ENCODE data around the gene MAST4. TPM values are rescaled to one million over a fixed set of nuclear protein-coding genes. Genes with fewer than 3 reads are reported as not detected.

Gene MAST4
- total and polyA plus RNA-seq, 4 donors, result 3.7 to 9.5 (median 6.5) TPM

GRCh38 chr5:66796305-66797292 lies 200.4 kb downstream of the MAST4 start:
- Histone ChIP-seq H3K4me3 (ENCODE audit: low read depth in 1 of 3, low read length in 3 of 3) (no peak overlapping the region), H3K4me1 (ENCODE audit: control insufficient read depth in 4 of 4, insufficient read depth in 4 of 4, low read length in 3 of 4) (no peaks in the 10 kb centered on the region), H3K36me3 (ENCODE audit: control insufficient read depth in 4 of 4, insufficient read depth in 3 of 4, low read depth in 1 of 4, low read length in 3 of 4) (no peaks in the 10 kb centered on the region), H3K9ac (ENCODE audit: low read depth in 1 of 2, low read length in 2 of 2) (no peak overlapping the region), H3K27me3 (ENCODE audit: control insufficient read depth in 4 of 4, insufficient read depth in 4 of 4, low read length in 3 of 4) (no peaks in the 10 kb centered on the region), H3K27ac (ENCODE audit: low read depth in 1 of 2, low read length in 2 of 2) (no peak overlapping the region), H3K9me3 (ENCODE audit: control insufficient read depth in 4 of 4, low read length in 3 of 4) (no peaks in the 10 kb centered on the region)
- DNase-seq (ENCODE audit: low spot score), result no peak
- TF ChIP-seq YY1 (IDR thresholded peaks at IDR 0.05), result no peak
- TF ChIP-seq TAF1 (conservative IDR thresholded peaks at IDR 0.05), result no peak
- no peak for TF ChIP-seq MAX (IDR thresholded peaks at IDR 0.05)
- TF ChIP-seq NR2F2 (IDR thresholded peaks at IDR 0.05), result no peak
- no peak for TF ChIP-seq FOXA1 (IDR thresholded peaks at IDR 0.05)
- TF ChIP-seq FOXA2 (IDR thresholded peaks at IDR 0.05), result no peak
- no peak for TF ChIP-seq ZBTB33 (IDR thresholded peaks at IDR 0.05)
- TF ChIP-seq RAD21 (IDR thresholded peaks at IDR 0.05), result peak; percentile 47 to 58
- TF ChIP-seq GABPA (IDR thresholded peaks at IDR 0.05 in 1 of 2, conservative IDR thresholded peaks at IDR 0.05 in 1 of 2), result no peak
- no peak for TF ChIP-seq HNF4G (IDR thresholded peaks at IDR 0.05)
- TF ChIP-seq HNF4A (conservative IDR thresholded peaks at IDR 0.05), result no peak
- TF ChIP-seq, protein P1, sequence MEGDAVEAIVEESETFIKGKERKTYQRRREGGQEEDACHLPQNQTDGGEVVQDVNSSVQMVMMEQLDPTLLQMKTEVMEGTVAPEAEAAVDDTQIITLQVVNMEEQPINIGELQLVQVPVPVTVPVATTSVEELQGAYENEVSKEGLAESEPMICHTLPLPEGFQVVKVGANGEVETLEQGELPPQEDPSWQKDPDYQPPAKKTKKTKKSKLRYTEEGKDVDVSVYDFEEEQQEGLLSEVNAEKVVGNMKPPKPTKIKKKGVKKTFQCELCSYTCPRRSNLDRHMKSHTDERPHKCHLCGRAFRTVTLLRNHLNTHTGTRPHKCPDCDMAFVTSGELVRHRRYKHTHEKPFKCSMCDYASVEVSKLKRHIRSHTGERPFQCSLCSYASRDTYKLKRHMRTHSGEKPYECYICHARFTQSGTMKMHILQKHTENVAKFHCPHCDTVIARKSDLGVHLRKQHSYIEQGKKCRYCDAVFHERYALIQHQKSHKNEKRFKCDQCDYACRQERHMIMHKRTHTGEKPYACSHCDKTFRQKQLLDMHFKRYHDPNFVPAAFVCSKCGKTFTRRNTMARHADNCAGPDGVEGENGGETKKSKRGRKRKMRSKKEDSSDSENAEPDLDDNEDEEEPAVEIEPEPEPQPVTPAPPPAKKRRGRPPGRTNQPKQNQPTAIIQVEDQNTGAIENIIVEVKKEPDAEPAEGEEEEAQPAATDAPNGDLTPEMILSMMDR (IDR thresholded peaks at IDR 0.05; ENCODE audit: low read depth, low read length, missing input control), result peak; percentile 20
- no peak for TF ChIP-seq EGR1 (IDR thresholded peaks at IDR 0.05; ENCODE audit: low read depth in 2 of 2)
- TF ChIP-seq ATF3 (IDR thresholded peaks at IDR 0.05), result no peak
- TF ChIP-seq RXRA (IDR thresholded peaks at IDR 0.05), result no peak
- WGBS, result 80% methylated on average over 9 of the region's 9 CpGs

GRCh38 chr5:66802941-66803340 lies 206.7 kb downstream of the MAST4 start:
- WGBS, result 73% methylated on average over 3 of the region's 3 CpGs
- Histone ChIP-seq H3K4me1 (ENCODE audit: control insufficient read depth in 4 of 4, insufficient read depth in 4 of 4, low read length in 3 of 4) (no peaks in the 10 kb centered on the region), H3K9ac (ENCODE audit: low read depth in 1 of 2, low read length in 2 of 2) (no peak overlapping the region), H3K27me3 (ENCODE audit: control insufficient read depth in 4 of 4, insufficient read depth in 4 of 4, low read length in 3 of 4) (no peaks in the 10 kb centered on the region), H3K9me3 (ENCODE audit: control insufficient read depth in 4 of 4, low read length in 3 of 4) (no peaks in the 10 kb centered on the region), H3K36me3 (ENCODE audit: control insufficient read depth in 4 of 4, insufficient read depth in 3 of 4, low read depth in 1 of 4, low read length in 3 of 4) (no peaks in the 10 kb centered on the region), H3K4me3 (ENCODE audit: low read depth in 1 of 3, low read length in 3 of 3) (no peak overlapping the region), H3K27ac (ENCODE audit: low read depth in 1 of 2, low read length in 2 of 2) (no peak overlapping the region)
- no peak for DNase-seq (ENCODE audit: low spot score)
- TF ChIP-seq, protein P2, sequence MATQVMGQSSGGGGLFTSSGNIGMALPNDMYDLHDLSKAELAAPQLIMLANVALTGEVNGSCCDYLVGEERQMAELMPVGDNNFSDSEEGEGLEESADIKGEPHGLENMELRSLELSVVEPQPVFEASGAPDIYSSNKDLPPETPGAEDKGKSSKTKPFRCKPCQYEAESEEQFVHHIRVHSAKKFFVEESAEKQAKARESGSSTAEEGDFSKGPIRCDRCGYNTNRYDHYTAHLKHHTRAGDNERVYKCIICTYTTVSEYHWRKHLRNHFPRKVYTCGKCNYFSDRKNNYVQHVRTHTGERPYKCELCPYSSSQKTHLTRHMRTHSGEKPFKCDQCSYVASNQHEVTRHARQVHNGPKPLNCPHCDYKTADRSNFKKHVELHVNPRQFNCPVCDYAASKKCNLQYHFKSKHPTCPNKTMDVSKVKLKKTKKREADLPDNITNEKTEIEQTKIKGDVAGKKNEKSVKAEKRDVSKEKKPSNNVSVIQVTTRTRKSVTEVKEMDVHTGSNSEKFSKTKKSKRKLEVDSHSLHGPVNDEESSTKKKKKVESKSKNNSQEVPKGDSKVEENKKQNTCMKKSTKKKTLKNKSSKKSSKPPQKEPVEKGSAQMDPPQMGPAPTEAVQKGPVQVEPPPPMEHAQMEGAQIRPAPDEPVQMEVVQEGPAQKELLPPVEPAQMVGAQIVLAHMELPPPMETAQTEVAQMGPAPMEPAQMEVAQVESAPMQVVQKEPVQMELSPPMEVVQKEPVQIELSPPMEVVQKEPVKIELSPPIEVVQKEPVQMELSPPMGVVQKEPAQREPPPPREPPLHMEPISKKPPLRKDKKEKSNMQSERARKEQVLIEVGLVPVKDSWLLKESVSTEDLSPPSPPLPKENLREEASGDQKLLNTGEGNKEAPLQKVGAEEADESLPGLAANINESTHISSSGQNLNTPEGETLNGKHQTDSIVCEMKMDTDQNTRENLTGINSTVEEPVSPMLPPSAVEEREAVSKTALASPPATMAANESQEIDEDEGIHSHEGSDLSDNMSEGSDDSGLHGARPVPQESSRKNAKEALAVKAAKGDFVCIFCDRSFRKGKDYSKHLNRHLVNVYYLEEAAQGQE (IDR thresholded peaks at IDR 0.05), result no peak
- TF ChIP-seq ZBTB33 (IDR thresholded peaks at IDR 0.05), result no peak
- TF ChIP-seq EGR1 (IDR thresholded peaks at IDR 0.05; ENCODE audit: low read depth in 2 of 2), result no peak
- TF ChIP-seq HNF4A (conservative IDR thresholded peaks at IDR 0.05), result no peak
- no peak for TF ChIP-seq MAX (IDR thresholded peaks at IDR 0.05)
- TF ChIP-seq RXRA (IDR thresholded peaks at IDR 0.05), result no peak
- no peak for TF ChIP-seq RAD21 (IDR thresholded peaks at IDR 0.05)
- TF ChIP-seq GABPA (IDR thresholded peaks at IDR 0.05 in 1 of 2, conservative IDR thresholded peaks at IDR 0.05 in 1 of 2), result no peak
- TF ChIP-seq ATF3 (IDR thresholded peaks at IDR 0.05), result no peak
- TF ChIP-seq FOXA2 (IDR thresholded peaks at IDR 0.05), result no peak
- no peak for TF ChIP-seq TAF1 (conservative IDR thresholded peaks at IDR 0.05)
- TF ChIP-seq YY1 (IDR thresholded peaks at IDR 0.05), result no peak
- TF ChIP-seq FOXA1 (IDR thresholded peaks at IDR 0.05), result no peak
- TF ChIP-seq JUND (IDR thresholded peaks at IDR 0.05), result no peak
- no peak for TF ChIP-seq NR2F2 (IDR thresholded peaks at IDR 0.05)

Measured in liver (tissue), 9 donors.